Muscle layer of colon (tissue), 2 donors: Measurements from ENCODE around the gene LYSMD1.

ENCODE experiments used
- H3K27ac ChIP-seq: one replicate; pipeline ENCODE4 v1.7.0; 2013; ENCODE audit warnings: low read depth, mild to moderate bottlenecking, low read length, moderate library complexity
- H3K27me3 ChIP-seq, 2 donors: one replicate each; pipeline ENCODE4 v1.7.0; 2013; ENCODE audit warnings: low read length in 2 of 2, mild to moderate bottlenecking in 2 of 2; ENCODE audit not compliant: insufficient read depth in 2 of 2, control insufficient read depth in 1 of 2
- H3K36me3 ChIP-seq: one replicate; pipeline ENCODE4 v1.7.0; 2013; ENCODE audit warnings: mild to moderate bottlenecking, low read length; ENCODE audit not compliant: insufficient read depth
- H3K4me1 ChIP-seq: one replicate; pipeline ENCODE4 v1.7.0; 2013; ENCODE audit warnings: mild to moderate bottlenecking, low read length; ENCODE audit not compliant: insufficient read depth
- H3K4me3 ChIP-seq, 2 donors: one replicate each; pipeline ENCODE4 v1.7.0; 2013; ENCODE audit warnings: low read length in 2 of 2, low read depth in 1 of 2, mild to moderate bottlenecking in 1 of 2, moderate library complexity in 1 of 2
- H3K9ac ChIP-seq: one replicate; pipeline ENCODE4 v1.7.0; 2013; ENCODE audit warnings: low read length
- H3K9me3 ChIP-seq: one replicate; pipeline ENCODE4 v1.7.0; 2013; ENCODE audit warnings: mild to moderate bottlenecking, low read length
- donor health status: abdominal sarcoma.
- donor health status: Adenocarcinoma of cecum.

LYSMD1 gene

GRCh38 chr1:151146412-151147131 is 19.1 kb downstream of the LYSMD1 start, which contains the start of gene SEMA6C:
Gene SEMA6C, minus strand, starts transcription at chr1:151146631. Its CDS starts 4,010 bp downstream, at chr1:151142621.
- Histone ChIP-seq H3K4me1 (peaks cover 30% of the 10 kb centered on the region), H3K4me3 (peak within 1 kb of the TSS; percentile 85 to 97), H3K36me3 (no peaks in the 10 kb centered on the region), H3K9ac (peak within 1 kb of the TSS; percentile 75), H3K27me3 (no peaks in the 10 kb centered on the region), H3K9me3 (no peaks in the 10 kb centered on the region), H3K27ac (peak within 1 kb of the TSS; percentile 90)

- H3K4me3 ChIP-seq = peak overlapping the region; percentile 85 to 97
- H3K27ac ChIP-seq = peak overlapping the region; percentile 90
- H3K9me3 ChIP-seq = no peaks in the 10 kb centered on the region
- H3K4me1 ChIP-seq = peaks cover 30% of the 10 kb centered on the region
- H3K27me3 ChIP-seq = no peaks in the 10 kb centered on the region
- H3K9ac ChIP-seq = peak overlapping the region; percentile 53
- no peaks in the 10 kb centered on the region for H3K36me3 ChIP-seq
Observed at GRCh38 chr1:151146072-151146411, 19.7 kb downstream of the LYSMD1 start.

GRCh38 chr1:151145304-151146071 is 20.2 kb downstream of the LYSMD1 start:
- H3K4me3 ChIP-seq = peak overlapping the region; percentile 85 to 97
- no peaks in the 10 kb centered on the region for H3K27me3 ChIP-seq
- H3K9ac ChIP-seq = peak overlapping the region; percentile 53
- no peaks in the 10 kb centered on the region for H3K36me3 ChIP-seq
- H3K27ac ChIP-seq = peak overlapping the region; percentile 90
- peaks cover 30% of the 10 kb centered on the region for H3K4me1 ChIP-seq
- H3K9me3 ChIP-seq = no peaks in the 10 kb centered on the region

GRCh38 chr1:151144474-151145303 is 21.0 kb downstream of the LYSMD1 start:
- Histone ChIP-seq H3K27me3 (no peaks in the 10 kb centered on the region), H3K4me1 (peaks cover 30% of the 10 kb centered on the region), H3K4me3 (peak overlapping the region in 1 of 2 donors; percentile 97), H3K9ac (peak overlapping the region; percentile 53), H3K27ac (no peak overlapping the region), H3K9me3 (no peaks in the 10 kb centered on the region), H3K36me3 (no peaks in the 10 kb centered on the region)

GRCh38 chr1:151143986-151144385 is 21.7 kb downstream of the LYSMD1 start:
- Histone ChIP-seq H3K9ac (no peak overlapping the region), H3K4me1 (peaks cover 30% of the 10 kb centered on the region), H3K27ac (no peak overlapping the region), H3K27me3 (no peaks in the 10 kb centered on the region), H3K9me3 (no peaks in the 10 kb centered on the region), H3K36me3 (no peaks in the 10 kb centered on the region), H3K4me3 (no peak overlapping the region)

GRCh38 chr1:151143057-151143435 is 22.7 kb downstream of the LYSMD1 start:
- H3K36me3 ChIP-seq = no peaks in the 10 kb centered on the region
- no peak overlapping the region for H3K27ac ChIP-seq
- H3K27me3 ChIP-seq = no peaks in the 10 kb centered on the region
- peaks cover 30% of the 10 kb centered on the region for H3K4me1 ChIP-seq
- H3K9ac ChIP-seq = no peak overlapping the region
- H3K9me3 ChIP-seq = no peaks in the 10 kb centered on the region
- no peak overlapping the region for H3K4me3 ChIP-seq

- H3K36me3 ChIP-seq = no peaks in the 10 kb centered on the region
- no peak overlapping the region for H3K4me3 ChIP-seq
- no peak overlapping the region for H3K9ac ChIP-seq
- H3K27ac ChIP-seq = no peak overlapping the region
- peaks cover 29% of the 10 kb centered on the region for H3K4me1 ChIP-seq
- no peaks in the 10 kb centered on the region for H3K9me3 ChIP-seq
- H3K27me3 ChIP-seq = no peaks in the 10 kb centered on the region
Observed at GRCh38 chr1:151142411-151143056, 23.2 kb downstream of the LYSMD1 start.

- Histone ChIP-seq H3K27ac (no peak overlapping the region), H3K9ac (no peak overlapping the region), H3K4me1 (no peaks in the 10 kb centered on the region), H3K9me3 (no peaks in the 10 kb centered on the region), H3K27me3 (no peaks in the 10 kb centered on the region), H3K36me3 (peaks cover 7% of the 10 kb centered on the region), H3K4me3 (no peak overlapping the region)
Observed at GRCh38 chr1:151137789-151138188, 27.9 kb downstream of the LYSMD1 start.

- Histone ChIP-seq H3K9ac (no peak overlapping the region), H3K27ac (no peak overlapping the region), H3K4me3 (no peak overlapping the region), H3K4me1 (peaks cover 4% of the 10 kb centered on the region), H3K36me3 (peaks cover 7% of the 10 kb centered on the region), H3K9me3 (no peaks in the 10 kb centered on the region), H3K27me3 (no peaks in the 10 kb centered on the region)
Observed at GRCh38 chr1:151135433-151136385, 30.0 kb downstream of the LYSMD1 start.

- H3K4me1 ChIP-seq = peaks cover 8% of the 10 kb centered on the region
- no peak overlapping the region for H3K9ac ChIP-seq
- H3K36me3 ChIP-seq = peaks cover 7% of the 10 kb centered on the region
- H3K9me3 ChIP-seq = no peaks in the 10 kb centered on the region
- no peak overlapping the region for H3K4me3 ChIP-seq
- H3K27me3 ChIP-seq = no peaks in the 10 kb centered on the region
- H3K27ac ChIP-seq = no peak overlapping the region
Observed at GRCh38 chr1:151134991-151135390, 30.7 kb downstream of the LYSMD1 start.
